ENCODE data around the gene ATF1. TPM values are rescaled to one million over a fixed set of nuclear protein-coding genes. Genes with fewer than 3 reads are reported as not detected.
"Not testable (repeated sequence)": the region's sequence is repeated elsewhere in the genome, so short reads cannot be mapped to it uniquely, and the experiment has no call there.

The ATF1 gene
- total and polyA plus RNA-seq, 4 donors, result 7.7 to 54.1 (median 22.3) TPM

- H3K4me1 ChIP-seq (ENCODE audit: control insufficient read depth in 5 of 5, insufficient read depth in 5 of 5, low read length in 5 of 5), result no peaks in the 10 kb centered on the region
- H3K36me3 ChIP-seq (ENCODE audit: control insufficient read depth in 4 of 4, insufficient read depth in 4 of 4, low read length in 4 of 4), result no peaks in the 10 kb centered on the region
- TF ChIP-seq, protein P1, sequence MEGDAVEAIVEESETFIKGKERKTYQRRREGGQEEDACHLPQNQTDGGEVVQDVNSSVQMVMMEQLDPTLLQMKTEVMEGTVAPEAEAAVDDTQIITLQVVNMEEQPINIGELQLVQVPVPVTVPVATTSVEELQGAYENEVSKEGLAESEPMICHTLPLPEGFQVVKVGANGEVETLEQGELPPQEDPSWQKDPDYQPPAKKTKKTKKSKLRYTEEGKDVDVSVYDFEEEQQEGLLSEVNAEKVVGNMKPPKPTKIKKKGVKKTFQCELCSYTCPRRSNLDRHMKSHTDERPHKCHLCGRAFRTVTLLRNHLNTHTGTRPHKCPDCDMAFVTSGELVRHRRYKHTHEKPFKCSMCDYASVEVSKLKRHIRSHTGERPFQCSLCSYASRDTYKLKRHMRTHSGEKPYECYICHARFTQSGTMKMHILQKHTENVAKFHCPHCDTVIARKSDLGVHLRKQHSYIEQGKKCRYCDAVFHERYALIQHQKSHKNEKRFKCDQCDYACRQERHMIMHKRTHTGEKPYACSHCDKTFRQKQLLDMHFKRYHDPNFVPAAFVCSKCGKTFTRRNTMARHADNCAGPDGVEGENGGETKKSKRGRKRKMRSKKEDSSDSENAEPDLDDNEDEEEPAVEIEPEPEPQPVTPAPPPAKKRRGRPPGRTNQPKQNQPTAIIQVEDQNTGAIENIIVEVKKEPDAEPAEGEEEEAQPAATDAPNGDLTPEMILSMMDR (IDR thresholded peaks at IDR 0.05; ENCODE audit: control extremely low read depth, extremely low read depth), result no peak
- H3K4me3 ChIP-seq, result no peak overlapping the region
- no peak for DNase-seq
- no peak overlapping the region for H3K9ac ChIP-seq (ENCODE audit: insufficient read depth in 1 of 2, low read length in 2 of 2)
- ATAC-seq (ENCODE audit: insufficient read depth, low FRiP score), result no peak
- H3K27ac ChIP-seq (ENCODE audit: low read depth in 1 of 2, low read length in 1 of 2), result no peak overlapping the region
- no peaks in the 10 kb centered on the region for H3K9me3 ChIP-seq (ENCODE audit: control insufficient read depth in 4 of 4, insufficient read depth in 3 of 4, low read length in 3 of 4)
- WGBS, 2 donors, result 72 to 81% methylated on average over 4 of the region's 4 CpGs
- H3K27me3 ChIP-seq (ENCODE audit: control insufficient read depth in 3 of 3, insufficient read depth in 3 of 3, low read length in 2 of 3), result no peaks in the 10 kb centered on the region
Measured at GRCh38 chr12:50859621-50860310, 95.9 kb downstream of the ATF1 start.

DNA sequence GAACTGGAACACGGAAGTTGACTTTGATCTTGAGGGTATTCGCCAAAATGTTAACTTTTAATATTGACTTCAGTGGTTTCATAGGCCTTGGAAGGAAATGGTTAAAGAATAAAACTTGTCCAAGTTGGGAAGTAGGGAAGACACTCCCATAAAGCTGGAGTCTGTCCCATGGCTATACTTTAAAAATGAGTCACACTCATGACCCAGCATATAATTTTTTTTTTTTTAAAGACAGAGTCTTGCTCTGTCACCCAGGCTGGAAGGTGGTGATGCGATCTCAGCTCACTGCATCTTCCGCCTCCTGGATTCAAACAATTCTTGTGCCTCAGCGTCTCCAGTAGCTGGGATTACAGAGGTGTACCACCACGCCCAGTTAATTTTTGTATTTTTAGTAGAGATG lies 98.4 kb downstream of the ATF1 start:
- no peaks in the 10 kb centered on the region for H3K36me3 ChIP-seq (ENCODE audit: control insufficient read depth in 4 of 4, insufficient read depth in 4 of 4, low read length in 4 of 4)
- DNase-seq (no peak), ATAC-seq (ENCODE audit: insufficient read depth, low FRiP score) (no peak)
- H3K9ac ChIP-seq (ENCODE audit: insufficient read depth in 1 of 2, low read length in 2 of 2), result no peak overlapping the region
- no peaks in the 10 kb centered on the region for H3K27me3 ChIP-seq (ENCODE audit: control insufficient read depth in 3 of 3, insufficient read depth in 3 of 3, low read length in 2 of 3)
- no peak overlapping the region for H3K27ac ChIP-seq (ENCODE audit: low read depth in 1 of 2, low read length in 1 of 2)
- TF ChIP-seq, protein P1 (IDR thresholded peaks at IDR 0.05; ENCODE audit: control extremely low read depth, extremely low read depth), result no peak
- peaks cover 0 to 2% (median 0%) of the 10 kb centered on the region in 4 donors for H3K9me3 ChIP-seq (ENCODE audit: control insufficient read depth in 4 of 4, insufficient read depth in 3 of 4, low read length in 3 of 4)
- no peaks in the 10 kb centered on the region for H3K4me1 ChIP-seq (ENCODE audit: control insufficient read depth in 5 of 5, insufficient read depth in 5 of 5, low read length in 5 of 5)
- no peak overlapping the region for H3K4me3 ChIP-seq
- 90 to 93% methylated on average over 6 of the region's 6 CpGs for WGBS, 2 donors

- Histone ChIP-seq H3K9ac (ENCODE audit: insufficient read depth in 1 of 2, low read length in 2 of 2) (no peak overlapping the region), H3K27ac (ENCODE audit: low read depth in 1 of 2, low read length in 1 of 2) (no peak overlapping the region), H3K4me3 (no peak overlapping the region), H3K36me3 (ENCODE audit: control insufficient read depth in 4 of 4, insufficient read depth in 4 of 4, low read length in 4 of 4) (no peaks in the 10 kb centered on the region), H3K9me3 (ENCODE audit: control insufficient read depth in 4 of 4, insufficient read depth in 3 of 4, low read length in 3 of 4) (peaks cover 0 to 3% (median 1%) of the 10 kb centered on the region in 4 donors), H3K4me1 (ENCODE audit: control insufficient read depth in 5 of 5, insufficient read depth in 5 of 5, low read length in 5 of 5) (no peaks in the 10 kb centered on the region), H3K27me3 (ENCODE audit: control insufficient read depth in 3 of 3, insufficient read depth in 3 of 3, low read length in 2 of 3) (no peaks in the 10 kb centered on the region)
- TF ChIP-seq, protein P1 (IDR thresholded peaks at IDR 0.05; ENCODE audit: control extremely low read depth, extremely low read depth), result no peak
- no peak for DNase-seq
- no peak for ATAC-seq (ENCODE audit: insufficient read depth, low FRiP score)
- WGBS, 2 donors, result 87 to 97% methylated on average over 3 of the region's 3 CpGs
Measured at GRCh38 chr12:50865266-50865665, 101.4 kb downstream of the ATF1 start.

- H3K9me3 ChIP-seq (ENCODE audit: control insufficient read depth in 4 of 4, insufficient read depth in 3 of 4, low read length in 3 of 4); H3K9ac ChIP-seq (ENCODE audit: insufficient read depth in 1 of 2, low read length in 2 of 2); H3K36me3 ChIP-seq (ENCODE audit: control insufficient read depth in 4 of 4, insufficient read depth in 4 of 4, low read length in 4 of 4); H3K27ac ChIP-seq (ENCODE audit: low read depth in 1 of 2, low read length in 1 of 2); DNase-seq; H3K4me1 ChIP-seq (ENCODE audit: control insufficient read depth in 5 of 5, insufficient read depth in 5 of 5, low read length in 5 of 5); H3K4me3 ChIP-seq; ATAC-seq (ENCODE audit: insufficient read depth, low FRiP score); H3K27me3 ChIP-seq (ENCODE audit: control insufficient read depth in 3 of 3, insufficient read depth in 3 of 3, low read length in 2 of 3): not testable (repeated sequence)
- WGBS, 2 donors, result 36 to 74% methylated on average over 2 of the region's 2 CpGs
Measured at GRCh38 chr12:50868881-50869280, 105.0 kb downstream of the ATF1 start.

Small RNAs within 50 kb of the gene (small RNA-seq; reads per million reads assigned to genes)
- gene AC013244.2 (ENCODE audit: low replicate concordance) (not detected), gene RF00019 (ENCODE audit: low replicate concordance) (not detected), gene RN7SL519P (ENCODE audit: low replicate concordance) (not detected)

Other genes starting within 250 kb of the ATF1 start
- gene TMPRSS12, start 78.8 kb downstream of the ATF1 start, total RNA-seq, result not detected
- not detected for gene TMPRSS12, start 78.8 kb downstream of the ATF1 start, polyA plus RNA-seq
- gene HIGD1C, start 188.4 kb downstream of the ATF1 start, total RNA-seq, result not detected
- gene HIGD1C, start 188.4 kb downstream of the ATF1 start, polyA plus RNA-seq, result not detected